ENCODE results near the gene LTF.

LTF gene

GRCh38 chr3:46469680-46470357 lies 5.1 kb upstream of the LTF start:
- no peak for DNase-seq (ENCODE audit: low read depth in 2 of 2)

- DNase-seq (ENCODE audit: low read depth in 2 of 2): no peak
These were observed 4.3 kb upstream of the LTF start for GRCh38 chr3:46468753-46469600.

GRCh38 chr3:46467562-46467961 lies 2.9 kb upstream of the LTF start:
- DNase-seq (ENCODE audit: low read depth in 2 of 2): no peak

- DNase-seq (ENCODE audit: low read depth in 2 of 2): no peak
These were observed 2.2 kb upstream of the LTF start for GRCh38 chr3:46466871-46467403.

- no peak for DNase-seq (ENCODE audit: low read depth in 2 of 2)
These were observed 1.6 kb upstream of the LTF start for GRCh38 chr3:46466273-46466672.

- no peak for DNase-seq (ENCODE audit: low read depth in 2 of 2)
These were observed 453 bp upstream of the LTF start for GRCh38 chr3:46465196-46465520.

- no peak for DNase-seq (ENCODE audit: low read depth in 2 of 2)
These were observed 850 bp downstream of the LTF start for GRCh38 chr3:46463868-46464241.

- DNase-seq (ENCODE audit: low read depth in 2 of 2): no peak
These were observed 1.4 kb downstream of the LTF start for GRCh38 chr3:46463120-46463867.

GRCh38 chr3:46462511-46462910 lies 2.2 kb downstream of the LTF start:
- DNase-seq (ENCODE audit: low read depth in 2 of 2): no peak

GRCh38 chr3:46462111-46462510 lies 2.6 kb downstream of the LTF start:
- DNase-seq (ENCODE audit: low read depth in 2 of 2): no peak

- DNase-seq (ENCODE audit: low read depth in 2 of 2): no peak
These were observed 4.7 kb downstream of the LTF start for GRCh38 chr3:46460051-46460450.

GRCh38 chr3:46456118-46456517 lies 8.6 kb downstream of the LTF start:
- no peak for DNase-seq (ENCODE audit: low read depth in 2 of 2)

- DNase-seq (ENCODE audit: low read depth in 2 of 2): no peak
These were observed 9.2 kb downstream of the LTF start for GRCh38 chr3:46455231-46456115.

GRCh38 chr3:46454606-46455005 lies 10.1 kb downstream of the LTF start:
- DNase-seq (ENCODE audit: low read depth in 2 of 2): no peak

- no peak for DNase-seq (ENCODE audit: low read depth in 2 of 2)
These were observed 10.5 kb downstream of the LTF start for GRCh38 chr3:46454209-46454595.

GRCh38 chr3:46453526-46454208 lies 11.0 kb downstream of the LTF start:
- DNase-seq (ENCODE audit: low read depth in 2 of 2): no peak

- DNase-seq (ENCODE audit: low read depth in 2 of 2): no peak
These were observed 14.8 kb downstream of the LTF start for GRCh38 chr3:46449755-46450552.

GRCh38 chr3:46448721-46449120 lies 16.0 kb downstream of the LTF start:
- DNase-seq (ENCODE audit: low read depth in 2 of 2): no peak

- DNase-seq (ENCODE audit: low read depth in 2 of 2): no peak
These were observed 17.3 kb downstream of the LTF start for GRCh38 chr3:46447228-46447985.
